Measurements from ENCODE around the gene SEMA5A.

DNA sequence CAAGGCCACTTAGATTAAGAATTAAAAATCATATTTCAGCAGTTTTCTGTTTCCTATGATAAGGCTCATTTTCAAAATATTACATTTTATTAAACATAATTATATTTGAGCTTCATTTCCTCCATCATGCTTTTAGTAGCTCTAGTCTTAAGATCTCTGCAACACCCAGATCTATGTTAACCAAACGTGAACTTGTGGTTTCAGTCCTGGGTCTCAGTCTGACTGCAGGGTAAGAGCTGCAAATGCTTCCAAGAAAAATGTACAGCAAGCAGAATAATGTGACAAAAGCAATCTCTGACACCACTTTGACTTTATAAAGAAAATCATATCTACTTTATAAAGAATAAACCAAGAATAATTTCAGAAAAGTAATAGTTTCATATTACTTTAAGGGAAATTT lies 512.4 kb downstream of the SEMA5A start:
- TF ChIP-seq, protein P1, sequence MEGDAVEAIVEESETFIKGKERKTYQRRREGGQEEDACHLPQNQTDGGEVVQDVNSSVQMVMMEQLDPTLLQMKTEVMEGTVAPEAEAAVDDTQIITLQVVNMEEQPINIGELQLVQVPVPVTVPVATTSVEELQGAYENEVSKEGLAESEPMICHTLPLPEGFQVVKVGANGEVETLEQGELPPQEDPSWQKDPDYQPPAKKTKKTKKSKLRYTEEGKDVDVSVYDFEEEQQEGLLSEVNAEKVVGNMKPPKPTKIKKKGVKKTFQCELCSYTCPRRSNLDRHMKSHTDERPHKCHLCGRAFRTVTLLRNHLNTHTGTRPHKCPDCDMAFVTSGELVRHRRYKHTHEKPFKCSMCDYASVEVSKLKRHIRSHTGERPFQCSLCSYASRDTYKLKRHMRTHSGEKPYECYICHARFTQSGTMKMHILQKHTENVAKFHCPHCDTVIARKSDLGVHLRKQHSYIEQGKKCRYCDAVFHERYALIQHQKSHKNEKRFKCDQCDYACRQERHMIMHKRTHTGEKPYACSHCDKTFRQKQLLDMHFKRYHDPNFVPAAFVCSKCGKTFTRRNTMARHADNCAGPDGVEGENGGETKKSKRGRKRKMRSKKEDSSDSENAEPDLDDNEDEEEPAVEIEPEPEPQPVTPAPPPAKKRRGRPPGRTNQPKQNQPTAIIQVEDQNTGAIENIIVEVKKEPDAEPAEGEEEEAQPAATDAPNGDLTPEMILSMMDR (IDR thresholded peaks at IDR 0.05), result no peak
- TF ChIP-seq POLR2A (IDR thresholded peaks at IDR 0.05), result no peak

All from breast epithelium (tissue), 3 donors.